HCT116 (cell line): ENCODE data around the gene PRMT2. TPM values are rescaled to one million over a fixed set of nuclear protein-coding genes. Genes with fewer than 3 reads are reported as not detected.

Experiments used
- ATAC-seq: fragments of 200-7000 bp; cut with Tn5 transposase; 2 replicates; pipeline ENCODE4 v1.9.1; 2020; ENCODE audit warnings: mild to moderate bottlenecking, moderate library complexity
- BruUV-seq: library from RNA; stranded (reverse); fragments of 400-500 nt; replicated peaks from 2 replicates; lab custom pipeline; 2021; lab: Mats Ljungman, UMichigan
- CTCF ChIA-PET: fragments of 300-600 bp; sonication (Branson Sonifier 250); formaldehyde crosslinking; loops from one replicate; lab custom pipeline; 2021; ENCODE audit warnings: antibody characterized with exemption; lab: Charles Lee
- POLR2A ChIA-PET: fragments of 300-600, 350-600 bp; sonication (Branson Sonifier 250); formaldehyde crosslinking; loops from one replicate; lab custom pipeline; 2021; ENCODE audit warnings: antibody characterized with exemption; lab: Charles Lee
- RAD21 ChIA-PET, 2 experiments: fragments of 300-600 bp; sonication (Branson Sonifier 250); formaldehyde crosslinking; loops; one replicate each; lab custom pipeline; 2023; ENCODE audit warnings: low total read pairs in 2 of 2; ENCODE audit not compliant: uncharacterized antibody in 2 of 2, unreplicated experiment in 2 of 2, low non-redundant PET in 1 of 2; lab: Charles Lee
- DNase-seq: peaks from one replicate; pipeline ENCODE4 v3.0.0-alpha.2; 2010; ENCODE audit warnings: low read depth, low spot score
- H2AFZ ChIP-seq: fragments of 200-600 bp; shearing (Covaris generic), sonication (generic); 2 replicates; pipeline ENCODE4 v1.6.1; 2017; ENCODE audit warnings: low read depth, mixed run types, mixed read lengths, antibody characterized with exemption, low read length; ENCODE audit not compliant: poor library complexity, severe bottlenecking
- H3K27ac ChIP-seq: 2 replicates; pipeline ENCODE4 v1.5.1; 2012; ENCODE audit warnings: low read depth, low read length
- H3K27me3 ChIP-seq: fragments of 200-600 bp; sonication (generic); 2 replicates; pipeline ENCODE4 v1.6.1; 2016; ENCODE audit warnings: mixed run types, low read length, mixed read lengths; ENCODE audit not compliant: insufficient read depth
- H3K36me3 ChIP-seq, 2 experiments: fragments of 200-500 bp in 1 of 2; fragments of 200-600 bp in 1 of 2; sonication (Bioruptor generic) in 1 of 2; sonication (generic) in 1 of 2; 2 replicates each; pipeline versions ENCODE4 v1.5.1 to v1.6.1; 2014 to 2016; ENCODE audit warnings: low read length in 2 of 2, inconsistent platforms in 1 of 2, mixed read lengths in 1 of 2, mixed run types in 1 of 2; ENCODE audit not compliant: insufficient read depth in 2 of 2, control insufficient read depth in 1 of 2
- H3K4me1 ChIP-seq, 2 experiments: fragments of 200-600 bp in 1 of 2; sonication (generic) in 1 of 2; 2 replicates each; pipeline versions ENCODE4 v1.5.1 to v1.6.1; 2012 to 2017; ENCODE audit warnings: low read length in 2 of 2, inconsistent platforms in 1 of 2, mild to moderate bottlenecking in 1 of 2, mixed read lengths in 1 of 2, mixed run types in 1 of 2, moderate library complexity in 1 of 2; ENCODE audit not compliant: insufficient read depth in 2 of 2, control insufficient read depth in 1 of 2
- H3K4me2 ChIP-seq: fragments of 200-600 bp; sonication (generic); 2 replicates; pipeline ENCODE4 v1.6.1; 2017; ENCODE audit warnings: mixed run types, low read length, mixed read lengths
- H3K4me3 ChIP-seq, 2 experiments: fragments of 200-600 bp in 1 of 2; sonication (generic) in 1 of 2; replicated peaks in 1 of 2; 2 replicates each; pipeline ENCODE4 v1.5.1; 2011 to 2016; ENCODE audit warnings: low read length in 2 of 2, control low read depth in 1 of 2, low read depth in 1 of 2, mild to moderate bottlenecking in 1 of 2, mixed read lengths in 1 of 2, mixed run types in 1 of 2
- H3K79me2 ChIP-seq: fragments of 200-600 bp; sonication (generic); 2 replicates; pipeline ENCODE4 v1.6.1; 2017; ENCODE audit warnings: mild to moderate bottlenecking, mixed run types, low read length, moderate library complexity, mixed read lengths; ENCODE audit not compliant: insufficient read depth
- H3K9ac ChIP-seq: fragments of 200-600 bp; sonication (generic); 2 replicates; pipeline ENCODE4 v1.6.1; 2016; ENCODE audit warnings: low read length, mixed read lengths
- H3K9me2 ChIP-seq: fragments of 200-600 bp; sonication (generic), shearing (Covaris generic); 2 replicates; pipeline ENCODE4 v1.6.1; 2017; ENCODE audit warnings: mixed run types, mild to moderate bottlenecking, moderate library complexity; ENCODE audit not compliant: insufficient read depth
- H3K9me3 ChIP-seq, 2 experiments: fragments of 200-500 bp in 1 of 2; fragments of 200-600 bp in 1 of 2; sonication (Bioruptor generic) in 1 of 2; sonication (generic) in 1 of 2; 2 replicates each; pipeline ENCODE4 v1.6.1; 2014 to 2017; ENCODE audit warnings: low read length in 2 of 2, mixed read lengths in 2 of 2, inconsistent platforms in 1 of 2, low read depth in 1 of 2, mild to moderate bottlenecking in 1 of 2, mixed run types in 1 of 2, moderate library complexity in 1 of 2; ENCODE audit not compliant: control insufficient read depth in 1 of 2, insufficient read depth in 1 of 2
- H4K20me1 ChIP-seq: fragments of 200-600 bp; sonication (generic), shearing (Covaris generic); 2 replicates; pipeline ENCODE4 v1.6.1; 2017; ENCODE audit warnings: mixed run types, mild to moderate bottlenecking, moderate library complexity; ENCODE audit not compliant: insufficient read depth
- CEBPB ChIP-seq: IDR thresholded peaks from 2 replicates; pipeline ENCODE4 v1.6.1; 2012; ENCODE audit warnings: low read depth
- EGR1 ChIP-seq: IDR thresholded peaks from 2 replicates; pipeline ENCODE4 v1.6.1; 2012; ENCODE audit warnings: low read depth
- ELF1 ChIP-seq: IDR thresholded peaks from 2 replicates; pipeline ENCODE4 v1.6.1; 2012; ENCODE audit warnings: low read depth, borderline replicate concordance
- EZH2 ChIP-seq: fragments of 200-600 bp; sonication (generic); IDR thresholded peaks from 2 replicates; pipeline ENCODE4 v1.6.1; 2017; ENCODE audit warnings: antibody characterized with exemption, mixed run types
- EZH2phosphoT487 ChIP-seq: fragments of 200-600 bp; IDR thresholded peaks from 2 replicates; pipeline ENCODE4 v1.6.1; 2018; ENCODE audit warnings: antibody characterized with exemption, borderline replicate concordance
- FOSL1 ChIP-seq: IDR thresholded peaks from 2 replicates; pipeline ENCODE4 v1.6.1; 2012; ENCODE audit warnings: low read depth
- JUND ChIP-seq: IDR thresholded peaks from 2 replicates; pipeline ENCODE4 v1.6.1; 2012
- POLR2A ChIP-seq: IDR thresholded peaks from 2 replicates; pipeline ENCODE4 v1.7.0; 2011; ENCODE audit warnings: borderline replicate concordance; ENCODE audit not compliant: insufficient read depth, insufficient read length; ENCODE audit errors: extremely low read depth
- RAD21 ChIP-seq: IDR thresholded peaks from 2 replicates; pipeline ENCODE4 v1.6.1; 2012; ENCODE audit warnings: low read depth, mild to moderate bottlenecking
- SP1 ChIP-seq: IDR thresholded peaks from 2 replicates; pipeline ENCODE4 v1.6.1; 2012; ENCODE audit warnings: low read depth
- SRF ChIP-seq: IDR thresholded peaks from 2 replicates; pipeline ENCODE4 v1.6.1; 2012; ENCODE audit warnings: low read depth
- YY1 ChIP-seq: IDR thresholded peaks from 2 replicates; pipeline ENCODE4 v1.6.1; 2011; ENCODE audit warnings: low read length, low read depth, moderate library complexity, mild to moderate bottlenecking; ENCODE audit not compliant: insufficient replicate concordance; ENCODE audit errors: extremely low read depth
- ZFX ChIP-seq: fragments of 450-650 bp; IDR thresholded peaks from 2 replicates; pipeline ENCODE4 v1.6.1; 2017
- intact Hi-C: fragments of 100-400 bp; cut with micrococcal nuclease; formaldehyde crosslinking; loops from 2 replicates; pipeline ENCODE4 v1.10.0; 2022
- total RNA-seq: library from RNA; stranded (reverse); gene quantifications from one replicate; pipeline ENCODE4 v1.2.1, GENCODE V29; 2021; ENCODE audit not compliant: unreplicated experiment
- TF ChIP-seq, protein P1 (sequence below): IDR thresholded peaks from 2 replicates; pipeline ENCODE4 v1.6.1; 2012
- TF ChIP-seq, protein P2 (sequence below): IDR thresholded peaks from 2 replicates; pipeline ENCODE4 v1.6.1; 2011; ENCODE audit warnings: mild to moderate bottlenecking, low read length, moderate library complexity; ENCODE audit not compliant: insufficient replicate concordance; ENCODE audit errors: extremely low read depth

The PRMT2 gene
- total RNA-seq, 1 experiment from 2014 or later: 59.1 TPM

DNA sequence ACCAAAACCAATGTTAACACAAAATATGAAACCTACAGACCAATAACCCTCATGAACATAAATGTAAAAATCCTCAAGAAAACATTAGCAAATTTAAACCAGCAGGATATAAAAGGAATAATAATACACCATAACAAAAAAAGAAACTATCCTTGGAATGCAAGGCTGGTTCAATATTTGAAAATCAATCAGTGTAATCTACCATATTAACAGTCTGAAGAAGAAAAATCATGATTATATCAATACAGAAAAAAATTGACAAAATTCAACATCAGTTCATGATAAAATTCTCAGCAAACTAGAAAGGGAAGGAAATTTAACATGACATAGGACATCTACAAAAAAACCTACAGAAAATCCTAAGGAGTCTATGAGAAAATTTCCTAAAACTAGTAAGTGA is 19.8 kb downstream of the PRMT2 start (continued):
- TF ChIP-seq ZFX (no peak), CEBPB (no peak), EZH2 (no peak), EZH2phosphoT487 (no peak), RAD21 (no peak)
- TF ChIP-seq, protein P1, sequence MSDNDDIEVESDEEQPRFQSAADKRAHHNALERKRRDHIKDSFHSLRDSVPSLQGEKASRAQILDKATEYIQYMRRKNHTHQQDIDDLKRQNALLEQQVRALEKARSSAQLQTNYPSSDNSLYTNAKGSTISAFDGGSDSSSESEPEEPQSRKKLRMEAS: no peak

DNA sequence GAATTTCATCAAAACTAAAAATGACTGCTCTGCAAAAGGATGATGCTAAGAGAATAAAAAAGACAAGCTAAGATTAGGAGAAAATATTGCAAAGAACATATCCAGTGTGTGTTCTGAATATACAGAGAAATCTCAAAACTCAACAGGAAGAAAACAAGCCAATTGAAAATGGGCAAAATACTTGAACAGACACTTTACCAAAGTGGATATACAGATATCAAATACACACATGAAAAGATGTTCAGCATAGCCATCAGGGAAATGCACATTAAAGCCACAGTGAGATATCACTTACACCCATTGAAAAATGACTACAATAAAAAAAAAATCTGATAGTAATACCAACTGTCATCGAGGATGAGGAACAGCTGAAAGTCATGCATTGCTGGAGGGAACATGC is 21.3 kb downstream of the PRMT2 start:
- 0 out of 4 replicates have a peak, but pooled peaks cover 0 to 6% of the 10 kb centered on the region in 2 experiments for H3K9me3 ChIP-seq
- no peaks in the 10 kb centered on the region for H3K9me2 ChIP-seq
- H3K27me3 ChIP-seq: no peaks in the 10 kb centered on the region
- DNase-seq: no peak
- H3K4me1 ChIP-seq: no peaks in the 10 kb centered on the region; a peak in 1 of 4 replicates
- ChIA-PET POLR2A (no interaction called here), RAD21 (no interaction called here), CTCF (no interaction called here)
- no peaks in the 10 kb centered on the region for H3K79me2 ChIP-seq
- ATAC-seq: no peak
- H3K36me3 ChIP-seq: peaks cover 19 to 45% of the 10 kb centered on the region in 2 experiments
- H3K4me2 ChIP-seq: no peak overlapping the region
- no TSS peak for BruUV-seq
- no peak overlapping the region for H3K27ac ChIP-seq
- no peaks in the 10 kb centered on the region for H4K20me1 ChIP-seq
- H3K9ac ChIP-seq: no peak overlapping the region
- intact Hi-C loops: no loop called here
- no peak overlapping the region for H2AFZ ChIP-seq
- H3K4me3 ChIP-seq: no peak overlapping the region
- TF ChIP-seq ELF1 (no peak), EZH2 (no peak), FOSL1 (no peak), JUND (no peak), SP1 (no peak), EGR1 (no peak), SRF (no peak), POLR2A (no peak), RAD21 (no peak), YY1 (no peak), EZH2phosphoT487 (no peak), CEBPB (no peak)
- TF ChIP-seq, protein P2, sequence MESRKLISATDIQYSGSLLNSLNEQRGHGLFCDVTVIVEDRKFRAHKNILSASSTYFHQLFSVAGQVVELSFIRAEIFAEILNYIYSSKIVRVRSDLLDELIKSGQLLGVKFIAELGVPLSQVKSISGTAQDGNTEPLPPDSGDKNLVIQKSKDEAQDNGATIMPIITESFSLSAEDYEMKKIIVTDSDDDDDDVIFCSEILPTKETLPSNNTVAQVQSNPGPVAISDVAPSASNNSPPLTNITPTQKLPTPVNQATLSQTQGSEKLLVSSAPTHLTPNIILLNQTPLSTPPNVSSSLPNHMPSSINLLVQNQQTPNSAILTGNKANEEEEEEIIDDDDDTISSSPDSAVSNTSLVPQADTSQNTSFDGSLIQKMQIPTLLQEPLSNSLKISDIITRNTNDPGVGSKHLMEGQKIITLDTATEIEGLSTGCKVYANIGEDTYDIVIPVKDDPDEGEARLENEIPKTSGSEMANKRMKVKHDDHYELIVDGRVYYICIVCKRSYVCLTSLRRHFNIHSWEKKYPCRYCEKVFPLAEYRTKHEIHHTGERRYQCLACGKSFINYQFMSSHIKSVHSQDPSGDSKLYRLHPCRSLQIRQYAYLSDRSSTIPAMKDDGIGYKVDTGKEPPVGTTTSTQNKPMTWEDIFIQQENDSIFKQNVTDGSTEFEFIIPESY: no peak
- TF ChIP-seq, protein P1: no peak
